Stimulated activated CD4-positive, alpha-beta T cell treated with anti-CD3 and anti-CD28 coated beads, TNF-alpha, amount 100 ng/mL, for 4 hours (primary cell): ENCODE measurements around the gene RGS14.
"Not testable (repeated sequence)": the region's sequence is repeated elsewhere in the genome, so short reads cannot be mapped to it uniquely, and the experiment has no call there.

Source experiments
- DNase-seq, 3 experiments: peaks; one replicate each; pipeline ENCODE4 v3.0.0-alpha.2; 2020; ENCODE audit warnings: low read depth in 3 of 3

The RGS14 gene

DNA sequence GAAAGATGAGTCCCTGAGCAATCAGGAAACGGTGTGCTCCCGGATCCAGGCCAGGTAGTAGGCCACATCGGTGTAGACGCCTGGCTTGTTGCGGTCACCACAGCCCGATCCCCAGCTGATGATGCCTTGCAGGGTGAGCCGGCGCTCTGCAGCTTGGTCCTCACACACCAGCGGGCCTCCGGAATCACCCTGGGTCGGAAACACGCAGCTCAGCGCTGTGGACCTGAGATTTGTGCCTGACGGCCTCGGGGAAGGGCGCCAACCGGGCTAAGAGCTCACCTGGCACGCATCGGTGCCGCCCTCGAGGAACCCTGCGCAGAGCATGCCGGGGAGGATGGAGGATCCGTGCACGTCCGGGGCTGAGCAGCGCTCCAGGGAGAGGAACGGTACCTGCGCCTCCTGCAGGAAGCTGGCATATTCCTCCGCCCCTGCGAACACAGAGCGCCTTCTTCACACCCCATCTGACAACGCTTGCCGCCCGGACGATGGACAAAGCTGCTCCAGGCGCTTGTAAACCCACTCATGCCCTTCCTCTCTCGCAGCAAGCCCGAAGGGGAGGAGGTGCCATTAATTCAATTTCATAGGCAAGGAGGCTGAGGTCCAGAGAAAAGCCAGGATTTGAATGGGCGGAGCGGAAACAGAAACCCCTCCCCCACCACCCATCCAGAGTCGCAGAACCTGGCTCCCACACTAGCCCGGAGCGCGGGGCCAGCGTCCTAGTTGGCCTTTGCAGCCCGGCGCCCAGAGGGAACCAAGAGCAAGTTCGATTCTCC lies 44.7 kb downstream of the RGS14 start:
- DNase-seq = peak in 2 of 3 experiments; percentile 43 to 56

- peak in 1 of 3 experiments; percentile 29 for DNase-seq
Observed at GRCh38 chr5:177403102-177403791, 45.5 kb downstream of the RGS14 start.

DNA sequence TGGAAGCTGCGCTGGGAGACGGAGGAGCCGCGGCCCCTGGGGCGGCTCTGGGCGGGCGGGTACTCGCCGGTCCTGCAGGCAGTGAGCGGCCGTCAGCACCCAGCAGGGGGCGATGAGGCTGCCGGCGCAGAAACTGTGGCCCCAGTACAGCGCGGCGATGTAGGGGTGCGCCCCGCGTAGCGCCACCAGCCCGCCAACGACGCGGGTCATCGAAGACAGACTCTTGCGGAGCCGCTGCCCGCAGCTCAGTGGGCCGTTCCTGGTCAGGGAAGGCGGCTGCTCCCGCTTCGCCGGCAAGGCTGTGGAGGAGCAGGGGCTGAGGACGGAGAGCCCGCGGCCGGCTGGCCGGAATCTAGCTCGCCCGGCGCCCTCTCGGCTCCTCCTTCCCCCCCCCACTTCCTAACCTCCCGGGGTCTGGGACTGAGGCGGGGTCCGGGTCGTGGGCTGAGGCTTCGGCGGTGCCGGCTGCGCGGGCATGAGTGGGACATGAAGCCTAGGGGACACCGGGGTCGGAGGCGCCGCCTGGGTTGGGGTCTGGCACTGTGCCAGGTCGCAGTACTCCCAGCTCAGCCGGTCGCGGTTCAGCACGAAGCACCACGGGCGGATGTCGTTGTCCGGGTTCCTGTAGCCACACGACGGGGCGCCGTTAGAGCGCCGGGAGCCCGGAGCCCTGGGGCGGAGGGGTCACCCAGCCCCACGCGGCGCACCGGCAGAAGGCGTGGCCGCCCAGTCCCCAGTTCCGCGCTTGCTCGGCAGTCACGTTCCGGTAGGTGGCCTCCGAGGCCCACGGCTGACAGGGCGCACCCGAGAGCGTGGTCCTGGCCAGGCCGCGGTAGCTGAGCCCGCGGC lies 46.3 kb downstream of the RGS14 start:
- peak; percentile 68 to 80 (median 72) for DNase-seq

- no peak for DNase-seq
Observed at GRCh38 chr5:177404641-177405179, 47.0 kb downstream of the RGS14 start.

- no peak for DNase-seq
Observed at GRCh38 chr5:177405312-177405711, 47.6 kb downstream of the RGS14 start.

- no peak for DNase-seq
Observed at GRCh38 chr5:177405805-177406204, 48.1 kb downstream of the RGS14 start.

- DNase-seq = no peak
Observed at GRCh38 chr5:177409043-177409801, 51.5 kb downstream of the RGS14 start, which contains the start of gene F12. Gene F12, minus strand, starts transcription at chr5:177409564. Its CDS starts 37 bp downstream, at chr5:177409527.

- DNase-seq = no peak
Observed at GRCh38 chr5:177410575-177410974, 52.9 kb downstream of the RGS14 start.

- no peak for DNase-seq
Observed at GRCh38 chr5:177412603-177413233, 55.0 kb downstream of the RGS14 start.

GRCh38 chr5:177414481-177414880 lies 56.8 kb downstream of the RGS14 start:
- no peak for DNase-seq

- DNase-seq = not testable (repeated sequence)
Observed at GRCh38 chr5:177417081-177417480, 59.4 kb downstream of the RGS14 start.

DNA sequence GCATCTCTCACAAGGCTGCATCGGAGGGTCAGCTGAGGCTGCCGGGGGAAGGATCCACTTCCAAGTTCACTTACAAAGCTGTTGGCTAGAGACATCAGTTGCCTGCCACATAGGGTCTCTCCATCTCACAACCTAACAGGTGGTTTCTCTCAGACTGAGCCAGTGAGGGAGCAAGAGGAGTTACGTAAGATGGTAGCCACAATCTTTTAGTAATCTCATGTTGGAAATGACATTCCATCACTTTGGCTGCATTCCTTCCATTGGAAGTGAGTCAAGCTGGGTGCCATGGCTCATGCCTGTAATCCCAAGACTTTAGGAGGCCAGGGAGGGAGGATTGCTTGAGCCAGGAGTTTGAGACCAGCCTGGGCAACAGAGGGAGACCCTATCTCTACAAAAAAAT lies 61.3 kb downstream of the RGS14 start:
- DNase-seq = no peak

DNA sequence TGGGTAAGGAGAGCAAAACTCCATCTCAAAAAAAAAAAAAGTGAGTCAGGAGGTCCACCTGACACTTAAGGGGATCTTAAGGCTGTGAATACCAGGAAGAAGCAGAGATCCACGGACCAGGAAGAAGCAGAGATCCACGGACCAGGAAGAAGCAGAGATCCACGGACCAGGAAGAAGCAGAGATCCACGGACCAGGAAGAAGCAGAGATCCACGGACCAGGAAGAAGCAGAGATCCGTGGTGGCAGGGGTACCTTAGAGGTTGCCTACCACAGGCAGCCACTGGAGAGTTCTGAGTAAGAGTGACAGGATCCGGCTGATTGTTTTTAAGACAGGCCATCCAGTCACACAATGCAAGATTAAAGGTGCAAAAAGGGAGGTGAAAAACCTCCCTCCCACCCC lies 62.7 kb downstream of the RGS14 start:
- not testable (repeated sequence) for DNase-seq

DNA sequence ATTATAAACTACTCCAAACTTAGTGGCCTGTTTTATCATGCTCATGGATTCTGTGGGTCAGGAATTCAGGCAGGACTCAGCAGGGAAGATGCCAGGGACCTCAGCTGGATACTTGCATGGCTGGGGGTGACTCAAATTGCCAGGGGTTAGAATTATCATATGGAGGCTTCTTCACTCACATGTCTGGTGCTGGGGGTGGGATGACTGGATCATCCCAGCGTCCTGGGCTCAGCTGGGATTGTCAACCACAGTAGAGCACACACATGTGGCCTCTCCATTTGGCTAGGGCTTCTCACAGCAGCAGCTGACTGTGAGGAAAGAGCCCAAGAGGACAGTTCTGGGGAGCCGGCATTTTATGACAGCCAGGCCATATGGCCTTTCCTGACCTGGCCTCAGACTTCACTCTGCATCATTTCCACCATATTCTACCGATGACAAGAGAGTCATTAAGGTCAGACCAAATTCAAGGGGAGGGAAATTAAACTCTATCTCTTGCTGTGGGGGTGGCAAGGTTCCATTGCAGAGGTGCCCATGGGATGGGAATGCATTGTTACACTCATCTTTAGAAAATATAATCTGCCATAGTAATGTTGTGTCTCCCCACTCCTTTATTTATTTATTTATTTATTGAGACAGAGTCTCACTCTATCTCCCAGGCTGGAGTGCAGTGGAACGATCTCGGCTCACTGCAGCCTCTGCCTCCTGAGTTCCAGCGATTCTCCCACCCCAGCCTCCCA lies 63.5 kb downstream of the RGS14 start:
- no peak for DNase-seq
